MM.1S (cell line): ENCODE measurements around the gene ANKMY1.

Experiments used
- CTCF ChIP-seq: fragments of 300-600 bp; sonication (generic); IDR thresholded peaks from 2 replicates; pipeline ENCODE4 v1.5.1; 2016; ENCODE audit warnings: antibody characterized with exemption, low read length, mixed read lengths
- EZH2phosphoT487 ChIP-seq: fragments of 300-600 bp; sonication (generic); IDR thresholded peaks from 2 replicates; pipeline ENCODE4 v1.6.1; 2018; ENCODE audit warnings: antibody characterized with exemption, low read length

GRCh38 chr2:240466579-240467148, 91.1 kb downstream of the ANKMY1 start:
- TF ChIP-seq CTCF (no peak), EZH2phosphoT487 (no peak)
